ENCODE measurements around the gene FNDC8. TPM values are rescaled to one million over a fixed set of nuclear protein-coding genes. Genes with fewer than 3 reads are reported as not detected.

The FNDC8 gene
- total RNA-seq, 4 donors from 2014 or later, result not detected

DNA sequence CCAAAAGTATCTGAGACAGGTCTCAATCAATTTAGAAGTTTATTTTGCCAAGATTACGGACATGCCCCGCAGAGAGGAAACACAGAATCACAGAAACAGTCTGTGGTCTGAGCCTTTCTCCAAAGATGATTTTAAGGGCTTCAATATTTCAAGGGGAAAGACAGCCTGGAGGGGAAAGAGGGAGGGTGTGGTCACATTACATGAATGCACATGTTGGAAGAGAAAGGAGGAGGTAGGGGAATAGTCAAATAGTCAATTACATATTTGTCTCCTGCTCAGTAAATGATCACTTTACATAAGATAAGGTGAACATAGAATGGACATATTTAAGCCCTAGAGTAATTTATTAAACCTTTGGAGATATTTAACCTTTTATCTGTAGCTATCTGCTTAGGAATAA lies 38.5 kb downstream of the FNDC8 start:
- TF ChIP-seq POLR2A (IDR thresholded peaks at IDR 0.05), result no peak
- TF ChIP-seq, protein P1, sequence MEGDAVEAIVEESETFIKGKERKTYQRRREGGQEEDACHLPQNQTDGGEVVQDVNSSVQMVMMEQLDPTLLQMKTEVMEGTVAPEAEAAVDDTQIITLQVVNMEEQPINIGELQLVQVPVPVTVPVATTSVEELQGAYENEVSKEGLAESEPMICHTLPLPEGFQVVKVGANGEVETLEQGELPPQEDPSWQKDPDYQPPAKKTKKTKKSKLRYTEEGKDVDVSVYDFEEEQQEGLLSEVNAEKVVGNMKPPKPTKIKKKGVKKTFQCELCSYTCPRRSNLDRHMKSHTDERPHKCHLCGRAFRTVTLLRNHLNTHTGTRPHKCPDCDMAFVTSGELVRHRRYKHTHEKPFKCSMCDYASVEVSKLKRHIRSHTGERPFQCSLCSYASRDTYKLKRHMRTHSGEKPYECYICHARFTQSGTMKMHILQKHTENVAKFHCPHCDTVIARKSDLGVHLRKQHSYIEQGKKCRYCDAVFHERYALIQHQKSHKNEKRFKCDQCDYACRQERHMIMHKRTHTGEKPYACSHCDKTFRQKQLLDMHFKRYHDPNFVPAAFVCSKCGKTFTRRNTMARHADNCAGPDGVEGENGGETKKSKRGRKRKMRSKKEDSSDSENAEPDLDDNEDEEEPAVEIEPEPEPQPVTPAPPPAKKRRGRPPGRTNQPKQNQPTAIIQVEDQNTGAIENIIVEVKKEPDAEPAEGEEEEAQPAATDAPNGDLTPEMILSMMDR (IDR thresholded peaks at IDR 0.05), result no peak
- no peak overlapping the region for H3K4me3 ChIP-seq (ENCODE audit: low read depth, poor library complexity, severe bottlenecking)
- WGBS, 2 donors, result 55 to 69% methylated on average over 2 of the region's 2 CpGs
- intact Hi-C loops (cut with DNase I; ENCODE audit: low total_unique reads), result no loop called here
- DNase-seq (ENCODE audit: low spot score in 2 of 2), result no peak

DNA sequence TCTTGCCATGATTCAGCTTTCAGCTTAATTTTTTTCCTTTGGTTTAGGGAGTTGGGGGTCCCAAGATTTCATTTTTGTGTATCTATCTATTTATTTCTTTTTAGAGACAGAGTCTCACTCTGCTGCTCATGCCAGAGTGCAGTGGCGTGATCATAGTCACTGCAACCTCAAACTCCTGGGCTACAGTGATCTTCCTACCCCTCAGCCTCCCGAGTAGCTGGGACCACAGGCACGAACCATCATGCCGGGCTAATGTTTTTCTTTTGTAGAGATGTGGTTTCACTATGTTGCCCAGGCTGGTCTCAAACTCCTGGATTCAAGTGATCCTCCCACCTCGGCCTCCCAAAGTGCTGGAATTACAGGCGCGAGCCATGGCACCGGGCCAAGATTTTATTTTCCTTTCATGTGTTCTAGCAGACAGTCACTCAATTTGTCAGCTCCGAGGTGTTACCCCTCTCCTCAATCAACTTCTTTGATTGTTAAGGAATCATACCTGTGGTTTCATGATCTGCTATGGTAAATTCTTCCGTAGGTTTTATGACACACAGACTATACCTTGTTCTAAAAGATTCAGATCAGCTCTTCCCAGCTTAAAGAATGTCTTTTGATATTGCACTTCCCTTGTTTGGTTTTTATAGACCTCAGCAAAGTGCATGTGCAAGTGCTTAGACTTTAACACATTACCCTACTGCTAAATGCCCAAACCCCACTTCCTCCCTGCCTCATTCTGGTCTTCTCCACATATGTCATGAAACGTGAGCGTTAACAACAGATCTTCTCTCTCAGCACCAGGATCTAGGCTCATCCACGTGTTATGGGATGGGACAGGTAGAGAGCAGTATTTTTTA lies 39.2 kb downstream of the FNDC8 start:
- no peak overlapping the region for H3K4me3 ChIP-seq (ENCODE audit: low read depth, poor library complexity, severe bottlenecking)
- TF ChIP-seq POLR2A (IDR thresholded peaks at IDR 0.05), result no peak
- TF ChIP-seq, protein P1 (IDR thresholded peaks at IDR 0.05), result no peak
- 61 to 62% methylated on average over 13 of the region's 13 CpGs for WGBS, 2 donors
- DNase-seq (ENCODE audit: low spot score in 2 of 2), result no peak
- intact Hi-C loops (cut with DNase I; ENCODE audit: low total_unique reads), result no loop called here

DNA sequence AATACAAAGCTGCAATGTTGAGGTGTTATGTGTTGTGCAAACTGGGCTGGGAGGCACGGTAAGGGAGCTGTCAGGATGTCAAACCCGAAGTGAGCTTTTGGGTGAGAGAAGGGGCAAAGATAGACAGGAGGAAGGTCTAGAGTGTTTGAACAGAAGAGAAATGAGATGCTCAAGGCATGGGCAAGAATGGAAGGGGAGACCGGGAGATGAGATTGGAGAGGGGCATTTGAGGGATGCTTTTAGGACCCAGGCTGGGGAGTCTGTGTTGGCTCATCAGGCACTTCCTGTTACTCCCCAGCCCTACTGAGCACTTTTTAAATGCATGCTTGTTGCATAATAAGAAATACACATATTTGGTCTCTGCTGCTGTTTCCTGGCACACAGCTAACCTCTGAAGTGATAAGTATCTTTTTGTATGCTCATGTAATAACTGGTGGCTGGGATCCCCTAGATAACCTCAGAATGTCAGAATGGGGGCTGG lies 39.9 kb downstream of the FNDC8 start:
- no peak for DNase-seq (ENCODE audit: low spot score in 2 of 2)
- 66 to 68% methylated on average over 3 of the region's 3 CpGs for WGBS, 2 donors
- intact Hi-C loops (cut with DNase I; ENCODE audit: low total_unique reads), result no loop called here
- no peak overlapping the region for H3K4me3 ChIP-seq (ENCODE audit: low read depth, poor library complexity, severe bottlenecking)
- TF ChIP-seq POLR2A (IDR thresholded peaks at IDR 0.05), result no peak
- TF ChIP-seq, protein P1 (IDR thresholded peaks at IDR 0.05), result no peak

DNA sequence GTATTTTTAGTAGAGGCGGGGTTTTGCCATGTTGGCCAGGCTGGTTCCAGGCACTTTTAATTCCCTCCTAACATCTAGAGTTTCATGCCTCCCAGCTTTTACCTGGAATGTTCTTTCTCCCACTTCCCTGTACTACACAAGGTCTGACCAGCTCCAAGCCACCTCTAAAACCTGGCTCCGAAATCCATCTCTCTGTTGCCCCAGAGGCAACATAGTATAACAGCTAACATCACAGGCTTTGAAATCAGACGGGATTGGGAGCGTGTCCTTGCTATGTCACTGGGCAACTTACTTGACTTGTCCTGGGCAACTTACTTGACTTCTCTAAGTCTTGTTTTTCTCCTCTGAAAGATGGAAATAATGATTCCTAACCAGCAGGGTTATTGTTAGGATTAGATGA lies 41.3 kb downstream of the FNDC8 start:
- DNase-seq (ENCODE audit: low spot score in 2 of 2), result no peak
- intact Hi-C loops (cut with DNase I; ENCODE audit: low total_unique reads), result no loop called here
- TF ChIP-seq POLR2A (IDR thresholded peaks at IDR 0.05), result no peak
- H3K4me3 ChIP-seq (ENCODE audit: low read depth, poor library complexity, severe bottlenecking), result no peak overlapping the region
- 64 to 82% methylated on average over 4 of the region's 4 CpGs for WGBS, 2 donors

DNA sequence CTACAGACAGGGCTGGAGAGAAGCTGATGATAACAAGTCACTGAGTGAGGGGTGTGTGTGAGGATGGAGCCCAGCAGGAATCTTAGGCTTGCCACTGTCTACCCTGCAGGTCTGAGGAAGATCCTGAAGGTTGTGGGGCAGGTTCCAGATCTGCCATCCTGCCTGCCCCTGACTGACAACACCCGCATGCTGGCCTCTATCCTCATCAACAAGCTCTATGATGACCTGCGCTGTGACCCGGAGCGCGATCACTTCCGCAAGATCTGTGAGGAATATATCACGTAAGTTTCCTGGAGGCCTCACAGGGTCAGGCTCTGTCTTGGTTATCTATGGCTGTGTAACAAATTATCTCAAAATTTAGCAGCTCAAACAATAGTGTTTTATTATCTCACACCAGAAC lies 42.5 kb downstream of the FNDC8 start:
- 99 to 100% methylated on average over 7 of the region's 7 CpGs for WGBS, 2 donors
- DNase-seq (ENCODE audit: low spot score in 2 of 2), result no peak
- no peak overlapping the region for H3K4me3 ChIP-seq (ENCODE audit: low read depth, poor library complexity, severe bottlenecking)
- TF ChIP-seq, protein P1 (IDR thresholded peaks at IDR 0.05), result no peak
- TF ChIP-seq POLR2A (IDR thresholded peaks at IDR 0.05), result no peak
- intact Hi-C loops (cut with DNase I; ENCODE audit: low total_unique reads), result no loop called here

DNA sequence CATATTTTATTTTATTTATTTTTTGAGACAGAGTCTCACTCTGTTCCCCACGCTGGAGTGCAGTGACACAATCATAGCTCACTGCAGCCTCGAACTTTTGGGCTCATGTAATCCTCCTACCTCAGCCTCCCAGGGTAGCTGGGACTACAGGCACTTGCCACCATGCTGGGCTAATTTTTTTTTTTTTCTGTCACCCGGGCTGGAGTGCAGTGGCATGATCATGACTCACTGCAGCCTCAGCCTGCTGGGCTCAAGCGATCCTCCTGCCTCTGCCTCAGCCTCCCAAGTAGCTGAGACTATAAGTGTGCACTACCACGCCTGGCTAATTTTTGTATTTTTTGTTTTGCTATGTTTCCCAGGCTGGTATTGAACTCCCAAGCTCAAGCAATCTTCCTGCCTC lies 43.3 kb downstream of the FNDC8 start:
- H3K4me3 ChIP-seq (ENCODE audit: low read depth, poor library complexity, severe bottlenecking), result no peak overlapping the region
- no peak for DNase-seq (ENCODE audit: low spot score in 2 of 2)
- intact Hi-C loops (cut with DNase I; ENCODE audit: low total_unique reads), result no loop called here
- TF ChIP-seq, protein P1 (IDR thresholded peaks at IDR 0.05), result no peak
- TF ChIP-seq POLR2A (IDR thresholded peaks at IDR 0.05), result no peak
- WGBS, 2 donors, result 76 to 80% methylated on average over 5 of the region's 5 CpGs
